Left ventricle myocardium inferior (tissue), 1 donor: ENCODE measurements around the gene C17orf100. TPM values are rescaled to one million over a fixed set of nuclear protein-coding genes. Genes with fewer than 3 reads are reported as not detected.

Source experiments
- DNase-seq: peaks from one replicate; pipeline ENCODE4 v3.0.0-alpha.2; 2020
- H3K27ac ChIP-seq: fragments of 200-600 bp; replicated peaks from 2 replicates; pipeline ENCODE4 v1.8.0; 2021
- H3K27me3 ChIP-seq: fragments of 200-600 bp; 2 replicates; pipeline ENCODE4 v1.8.0; 2021; ENCODE audit warnings: low read depth
- H3K36me3 ChIP-seq: fragments of 200-600 bp; 2 replicates; pipeline ENCODE4 v1.8.0; 2021
- H3K4me1 ChIP-seq: fragments of 200-600 bp; 2 replicates; pipeline ENCODE4 v1.8.0; 2021
- H3K4me3 ChIP-seq: fragments of 200-600 bp; 2 replicates; pipeline ENCODE4 v1.8.0; 2021; ENCODE audit warnings: mild to moderate bottlenecking, moderate library complexity
- H3K9me3 ChIP-seq: fragments of 200-600 bp; replicated peaks from 2 replicates; pipeline ENCODE4 v1.8.0; 2021
- intact Hi-C: fragments of 100-400 bp; cut with micrococcal nuclease; formaldehyde crosslinking; loops from one replicate; pipeline ENCODE4 v1.11.0; 2022
- total RNA-seq: library from RNA; stranded (reverse); fragmentation: NEBNext Ultra II Directional; extraction: Animal tissue kit (Norgen Biotek cat#: 25700); gene quantifications from one replicate; pipeline ENCODE4 v1.2.1, GENCODE V29; 2021
- TF ChIP-seq, protein P1 (sequence below): fragments of 200-600 bp; IDR thresholded peaks from 2 replicates; pipeline ENCODE4 v1.8.0; 2021; ENCODE audit warnings: antibody characterized with exemption, mild to moderate bottlenecking, borderline replicate concordance
- donor health status: DM: no; HTN: yes; CAD: no; lungs with severe emphysema.

The C17orf100 gene
- total RNA-seq, 1 donor from 2014 or later: 0.69 TPM

DNA sequence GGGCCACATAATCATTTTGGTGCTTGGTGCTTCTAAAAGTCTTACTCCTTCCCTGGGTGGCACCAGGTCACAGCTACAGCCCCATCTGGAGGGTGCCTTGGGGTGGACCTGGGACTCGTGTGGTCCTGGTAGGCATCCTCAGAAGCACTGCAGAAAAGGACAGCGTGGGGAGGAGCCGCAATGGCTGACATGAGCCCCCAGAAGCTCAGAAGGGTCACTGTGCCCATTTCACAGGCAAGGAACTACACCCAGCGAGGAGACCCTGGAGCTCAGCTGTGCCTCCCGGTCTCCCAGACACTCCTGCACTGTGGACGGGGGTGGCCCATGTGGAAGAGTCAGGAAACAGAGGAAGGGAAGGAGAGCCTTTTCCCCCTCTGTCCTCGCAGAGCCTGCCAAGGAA is 26.4 kb downstream of the C17orf100 start:
- TF ChIP-seq, protein P1, sequence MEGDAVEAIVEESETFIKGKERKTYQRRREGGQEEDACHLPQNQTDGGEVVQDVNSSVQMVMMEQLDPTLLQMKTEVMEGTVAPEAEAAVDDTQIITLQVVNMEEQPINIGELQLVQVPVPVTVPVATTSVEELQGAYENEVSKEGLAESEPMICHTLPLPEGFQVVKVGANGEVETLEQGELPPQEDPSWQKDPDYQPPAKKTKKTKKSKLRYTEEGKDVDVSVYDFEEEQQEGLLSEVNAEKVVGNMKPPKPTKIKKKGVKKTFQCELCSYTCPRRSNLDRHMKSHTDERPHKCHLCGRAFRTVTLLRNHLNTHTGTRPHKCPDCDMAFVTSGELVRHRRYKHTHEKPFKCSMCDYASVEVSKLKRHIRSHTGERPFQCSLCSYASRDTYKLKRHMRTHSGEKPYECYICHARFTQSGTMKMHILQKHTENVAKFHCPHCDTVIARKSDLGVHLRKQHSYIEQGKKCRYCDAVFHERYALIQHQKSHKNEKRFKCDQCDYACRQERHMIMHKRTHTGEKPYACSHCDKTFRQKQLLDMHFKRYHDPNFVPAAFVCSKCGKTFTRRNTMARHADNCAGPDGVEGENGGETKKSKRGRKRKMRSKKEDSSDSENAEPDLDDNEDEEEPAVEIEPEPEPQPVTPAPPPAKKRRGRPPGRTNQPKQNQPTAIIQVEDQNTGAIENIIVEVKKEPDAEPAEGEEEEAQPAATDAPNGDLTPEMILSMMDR: no peak
- no peak for DNase-seq
- Histone ChIP-seq H3K4me1 (no peaks in the 10 kb centered on the region), H3K27ac (no peak overlapping the region), H3K27me3 (peaks cover 83% of the 10 kb centered on the region), H3K4me3 (no peak overlapping the region), H3K9me3 (no peaks in the 10 kb centered on the region), H3K36me3 (no peaks in the 10 kb centered on the region)
- intact Hi-C loops: no loop called here

DNA sequence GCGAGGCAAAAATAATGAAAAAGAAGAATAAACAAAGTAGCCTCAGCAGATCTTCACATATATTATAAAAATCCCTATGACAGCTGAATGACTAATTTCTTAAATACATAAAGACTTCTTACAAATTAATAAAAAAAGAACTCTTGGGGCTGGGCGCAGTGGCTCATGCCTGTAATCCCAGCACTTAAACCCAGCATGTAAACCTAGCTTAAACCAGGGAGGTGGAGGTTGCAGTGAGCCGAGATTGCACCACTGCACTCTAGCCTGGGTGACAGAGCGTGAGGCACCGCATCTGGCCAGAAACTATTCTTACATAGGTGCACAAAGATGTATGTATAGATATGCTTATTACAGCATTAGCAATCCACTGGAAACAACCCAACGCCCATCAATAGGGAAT is 27.7 kb downstream of the C17orf100 start:
- DNase-seq: no peak
- H3K27ac ChIP-seq: no peak overlapping the region
- TF ChIP-seq, protein P1: no peak
- H3K4me3 ChIP-seq: no peak overlapping the region
- H3K9me3 ChIP-seq: no peaks in the 10 kb centered on the region
- peaks cover 80% of the 10 kb centered on the region for H3K27me3 ChIP-seq
- no peaks in the 10 kb centered on the region for H3K4me1 ChIP-seq
- intact Hi-C loops: no loop called here
- no peaks in the 10 kb centered on the region for H3K36me3 ChIP-seq

DNA sequence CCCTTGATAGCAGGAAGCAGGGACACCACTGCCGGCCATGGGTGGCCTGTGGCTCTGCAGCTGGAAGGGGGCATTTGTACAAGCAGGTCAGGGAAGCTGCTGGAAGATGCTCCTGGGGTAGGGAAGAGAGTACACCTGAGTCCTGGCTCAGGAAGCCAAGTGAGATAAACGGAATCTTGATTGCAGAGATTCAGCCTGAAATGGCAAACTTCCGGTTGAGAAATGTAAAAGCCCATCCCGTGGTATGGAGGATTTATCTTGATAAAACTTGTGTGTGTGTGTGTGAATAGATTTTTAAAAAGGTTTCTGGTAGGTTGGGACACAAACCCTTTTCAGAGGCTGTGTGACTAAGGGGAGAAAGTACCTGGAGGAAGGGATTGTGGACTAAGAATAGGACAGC is 29.6 kb downstream of the C17orf100 start:
- Histone ChIP-seq H3K36me3 (no peaks in the 10 kb centered on the region), H3K4me1 (no peaks in the 10 kb centered on the region), H3K27ac (no peak overlapping the region), H3K27me3 (peaks cover 93% of the 10 kb centered on the region), H3K9me3 (no peaks in the 10 kb centered on the region), H3K4me3 (no peak overlapping the region)
- TF ChIP-seq, protein P1: no peak
- intact Hi-C loops: no loop called here
- no peak for DNase-seq

DNA sequence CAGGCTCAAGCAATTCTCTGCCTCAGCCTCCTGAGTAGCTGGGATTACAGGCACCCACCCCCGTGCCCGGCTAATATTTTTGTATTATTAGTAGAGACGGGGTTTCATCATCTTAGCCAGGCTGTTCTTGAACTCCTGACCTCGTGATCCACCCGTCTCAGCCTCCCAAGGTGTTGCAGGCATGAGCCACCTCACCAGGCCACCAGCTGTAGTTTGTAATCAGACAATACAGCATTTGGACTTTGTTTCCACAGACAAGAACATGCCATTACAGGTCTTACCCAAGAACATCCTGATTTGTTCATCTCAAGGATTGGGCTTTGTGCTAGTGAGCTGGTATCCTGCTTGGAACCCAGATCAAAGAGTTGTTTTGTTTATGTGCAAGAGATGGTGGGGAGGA is 30.1 kb downstream of the C17orf100 start:
- DNase-seq: no peak
- Histone ChIP-seq H3K27ac (no peak overlapping the region), H3K4me3 (no peak overlapping the region), H3K27me3 (peaks cover 92% of the 10 kb centered on the region), H3K36me3 (no peaks in the 10 kb centered on the region), H3K9me3 (no peaks in the 10 kb centered on the region), H3K4me1 (no peaks in the 10 kb centered on the region)
- TF ChIP-seq, protein P1: no peak
- intact Hi-C loops: no loop called here

DNA sequence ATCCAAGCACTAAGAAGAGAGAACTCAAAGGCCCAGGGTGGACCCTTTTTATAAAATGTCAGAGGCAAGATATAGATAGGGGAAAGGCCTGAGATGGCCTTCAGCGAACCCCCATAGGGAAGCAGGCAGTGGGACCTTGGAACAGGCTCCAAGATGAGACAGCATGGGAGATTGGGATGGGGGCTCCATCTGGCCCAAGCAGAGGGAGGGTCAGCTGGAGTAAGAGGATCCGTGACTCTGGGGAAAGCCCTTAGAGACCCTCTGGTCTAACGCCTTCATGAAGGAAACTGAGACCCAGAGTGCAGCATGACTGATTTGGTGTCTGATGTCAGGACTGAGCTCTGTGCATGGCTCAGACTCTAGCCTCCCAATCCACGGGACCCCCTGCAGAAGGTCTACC is 30.8 kb downstream of the C17orf100 start:
- intact Hi-C loops: no loop called here
- Histone ChIP-seq H3K9me3 (no peaks in the 10 kb centered on the region), H3K4me1 (no peaks in the 10 kb centered on the region), H3K36me3 (no peaks in the 10 kb centered on the region), H3K27me3 (peaks cover 85% of the 10 kb centered on the region), H3K4me3 (no peak overlapping the region), H3K27ac (no peak overlapping the region)
- TF ChIP-seq, protein P1: no peak
- DNase-seq: no peak
